HFFc6 (cell line): ENCODE data around the gene USP7. TPM values are rescaled to one million over a fixed set of nuclear protein-coding genes. Genes with fewer than 3 reads are reported as not detected.

Experiments
- DNase-seq: peaks from one replicate; pipeline ENCODE4 v3.0.0-alpha.2; 2018
- H3K27ac Mint-ChIP-seq: 2 replicates; pipeline ENCODE4 v1.8.0; 2020; ENCODE audit warnings: mild to moderate bottlenecking, mixed read lengths
- H3K27me3 Mint-ChIP-seq: 2 replicates; pipeline ENCODE4 v1.8.0; 2021; ENCODE audit warnings: mild to moderate bottlenecking, moderate library complexity, mixed read lengths; ENCODE audit not compliant: insufficient read depth
- H3K36me3 Mint-ChIP-seq: 2 replicates; pipeline ENCODE4 v1.8.0; 2021; ENCODE audit warnings: low read depth, mixed read lengths
- H3K4me1 Mint-ChIP-seq: 2 replicates; pipeline ENCODE4 v1.8.0; 2020; ENCODE audit warnings: low read depth, mixed read lengths
- H3K4me3 Mint-ChIP-seq: 2 replicates; pipeline ENCODE4 v1.8.0; 2020; ENCODE audit warnings: mild to moderate bottlenecking, moderate library complexity, mixed read lengths
- H3K9me3 Mint-ChIP-seq: 2 replicates; pipeline ENCODE4 v1.8.0; 2020; ENCODE audit warnings: mild to moderate bottlenecking, mixed read lengths
- total RNA-seq, 6 experiments: library from RNA; stranded (reverse); fragmentation: NEBNext Ultra II Directional; extraction: Animal tissue kit (Norgen Biotek cat#: 25700); gene quantifications; 2 replicates in 1 of 6; 3 replicates in 5 of 6; pipeline ENCODE4 v1.2.3, GENCODE V29; 2021
- TF ChIP-seq, protein P1 (sequence below): fragments of 200-600 bp; sonication (generic); IDR thresholded peaks from 2 replicates; pipeline ENCODE4 v1.5.0; 2021; ENCODE audit warnings: antibody characterized with exemption, mild to moderate bottlenecking

Gene USP7
- total RNA-seq, 6 experiments from 2014 or later, result 80.1 to 93.4 (median 89.5) TPM

DNA sequence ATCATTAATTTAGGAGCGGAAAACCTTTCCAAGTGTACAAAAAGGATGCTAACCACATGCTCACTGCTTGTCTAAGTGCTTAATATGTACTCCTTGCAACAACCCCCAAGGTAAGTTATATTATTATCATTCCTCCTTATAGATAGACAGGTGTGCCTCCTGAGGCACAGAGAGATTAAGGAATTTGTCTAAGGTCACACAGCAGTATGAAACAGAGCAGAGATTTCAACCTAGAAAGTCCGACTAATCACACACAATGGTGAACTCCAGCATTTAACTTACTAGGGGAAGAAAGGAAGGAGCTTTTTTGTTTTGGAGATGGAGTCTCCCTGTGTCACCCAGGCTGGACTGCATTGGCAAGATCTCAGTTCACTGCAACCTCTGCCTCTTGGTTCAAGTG lies 37.0 kb upstream of the USP7 start:
- H3K4me3 Mint-ChIP-seq, result no peak overlapping the region
- H3K9me3 Mint-ChIP-seq, result no peaks in the 10 kb centered on the region
- no peak for DNase-seq
- H3K27me3 Mint-ChIP-seq, result peaks cover 3% of the 10 kb centered on the region
- TF ChIP-seq, protein P1, sequence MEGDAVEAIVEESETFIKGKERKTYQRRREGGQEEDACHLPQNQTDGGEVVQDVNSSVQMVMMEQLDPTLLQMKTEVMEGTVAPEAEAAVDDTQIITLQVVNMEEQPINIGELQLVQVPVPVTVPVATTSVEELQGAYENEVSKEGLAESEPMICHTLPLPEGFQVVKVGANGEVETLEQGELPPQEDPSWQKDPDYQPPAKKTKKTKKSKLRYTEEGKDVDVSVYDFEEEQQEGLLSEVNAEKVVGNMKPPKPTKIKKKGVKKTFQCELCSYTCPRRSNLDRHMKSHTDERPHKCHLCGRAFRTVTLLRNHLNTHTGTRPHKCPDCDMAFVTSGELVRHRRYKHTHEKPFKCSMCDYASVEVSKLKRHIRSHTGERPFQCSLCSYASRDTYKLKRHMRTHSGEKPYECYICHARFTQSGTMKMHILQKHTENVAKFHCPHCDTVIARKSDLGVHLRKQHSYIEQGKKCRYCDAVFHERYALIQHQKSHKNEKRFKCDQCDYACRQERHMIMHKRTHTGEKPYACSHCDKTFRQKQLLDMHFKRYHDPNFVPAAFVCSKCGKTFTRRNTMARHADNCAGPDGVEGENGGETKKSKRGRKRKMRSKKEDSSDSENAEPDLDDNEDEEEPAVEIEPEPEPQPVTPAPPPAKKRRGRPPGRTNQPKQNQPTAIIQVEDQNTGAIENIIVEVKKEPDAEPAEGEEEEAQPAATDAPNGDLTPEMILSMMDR, result no peak
- no peaks in the 10 kb centered on the region; the same call in 1 of the 2 replicates for H3K4me1 Mint-ChIP-seq
- no peaks in the 10 kb centered on the region for H3K36me3 Mint-ChIP-seq
- no peak overlapping the region for H3K27ac Mint-ChIP-seq

DNA sequence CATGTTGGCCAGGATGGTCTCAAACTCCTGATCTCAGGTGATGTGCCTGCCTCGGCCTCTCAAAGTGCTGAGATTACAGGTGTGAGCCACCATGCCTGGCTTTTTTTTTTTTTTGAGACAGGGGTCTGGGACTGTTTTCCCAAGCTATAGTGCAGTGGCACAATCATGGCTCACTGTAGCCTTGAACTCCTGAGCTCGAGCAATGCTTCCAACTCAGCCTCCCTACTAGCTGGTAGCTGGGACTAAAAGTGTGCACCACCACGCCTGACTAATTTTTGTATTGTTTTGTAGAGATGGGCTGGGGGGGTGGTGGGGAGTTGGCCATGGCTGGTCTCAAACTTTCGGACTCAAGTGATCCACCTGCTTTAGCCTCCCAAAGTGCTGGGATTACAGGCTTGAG lies 36.1 kb upstream of the USP7 start:
- Mint-ChIP-seq H3K9me3 (no peaks in the 10 kb centered on the region), H3K4me3 (no peak overlapping the region), H3K27ac (no peak overlapping the region), H3K27me3 (peaks cover 3% of the 10 kb centered on the region), H3K4me1 (no peaks in the 10 kb centered on the region; the same call in 1 of the 2 replicates), H3K36me3 (no peaks in the 10 kb centered on the region)
- DNase-seq, result no peak
- TF ChIP-seq, protein P1, result no peak

DNA sequence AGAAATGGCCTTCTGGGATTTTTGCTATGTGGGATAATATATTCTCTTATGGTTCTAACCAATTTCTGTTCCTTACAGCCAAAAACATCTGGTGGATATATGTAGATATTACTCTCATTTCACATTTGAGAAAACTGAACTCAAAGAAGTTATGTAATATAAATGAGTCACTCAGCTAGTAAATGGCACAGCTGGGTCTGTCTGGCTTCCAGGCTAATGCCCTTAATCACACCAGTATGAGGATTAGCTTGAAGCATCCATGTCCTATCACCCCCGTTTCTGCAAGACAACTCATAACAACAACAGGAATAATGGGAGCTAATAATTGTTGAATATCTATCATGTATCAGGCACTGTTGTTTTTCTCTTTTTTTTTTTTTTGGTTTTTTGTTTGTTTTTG lies 34.4 kb upstream of the USP7 start:
- H3K4me3 Mint-ChIP-seq, result no peak overlapping the region
- TF ChIP-seq, protein P1, result no peak
- peak; percentile 46 for DNase-seq
- H3K27me3 Mint-ChIP-seq, result peaks cover 3% of the 10 kb centered on the region
- H3K36me3 Mint-ChIP-seq, result no peaks in the 10 kb centered on the region
- no peaks in the 10 kb centered on the region; the same call in 1 of the 2 replicates for H3K4me1 Mint-ChIP-seq
- H3K27ac Mint-ChIP-seq, result no peak overlapping the region
- H3K9me3 Mint-ChIP-seq, result no peaks in the 10 kb centered on the region

DNA sequence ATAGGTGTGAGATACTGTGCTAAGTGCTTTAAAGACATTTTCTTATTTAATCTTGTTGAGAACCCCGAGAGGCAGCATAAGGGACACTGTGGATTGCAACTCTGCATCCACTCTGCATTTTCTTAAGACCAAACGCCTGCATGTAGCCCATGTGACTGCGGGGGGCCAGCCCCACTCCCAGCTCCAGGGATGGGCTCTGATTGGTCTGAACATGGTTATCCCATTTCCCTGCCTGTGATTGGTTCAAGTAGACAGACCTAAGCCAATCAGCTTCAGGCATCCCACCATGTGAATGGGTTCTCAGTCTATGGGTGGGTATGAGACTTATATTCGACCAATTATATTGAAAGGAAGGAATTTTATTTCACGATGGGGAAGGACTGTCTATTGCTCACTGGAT lies 33.2 kb upstream of the USP7 start:
- Mint-ChIP-seq H3K27me3 (no peaks in the 10 kb centered on the region; the same call in none of the 2 replicates), H3K9me3 (no peaks in the 10 kb centered on the region), H3K27ac (no peak overlapping the region), H3K4me1 (peaks cover 2% of the 10 kb centered on the region; the same call in 1 of the 2 replicates), H3K36me3 (no peaks in the 10 kb centered on the region), H3K4me3 (no peak overlapping the region)
- TF ChIP-seq, protein P1, result no peak
- DNase-seq, result no peak

DNA sequence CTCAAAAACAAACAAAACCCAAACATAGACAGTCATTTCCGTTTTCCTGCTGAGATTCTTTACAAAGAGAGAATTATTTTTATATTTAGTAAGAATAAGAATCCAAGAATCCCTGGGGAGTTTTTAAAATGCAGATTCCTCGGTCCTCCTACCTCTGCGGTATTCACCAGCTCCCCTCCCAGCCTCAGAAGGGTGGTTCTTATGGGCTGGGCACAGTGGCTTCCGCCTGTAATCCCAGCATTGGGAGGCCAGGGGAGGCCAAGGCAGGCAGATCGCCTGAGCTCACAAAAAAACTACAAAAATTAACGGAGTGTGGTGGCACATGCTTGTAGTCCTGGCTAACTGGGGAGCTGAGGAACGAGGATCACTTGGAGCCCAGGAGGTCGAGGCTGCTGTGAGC lies 26.7 kb upstream of the USP7 start:
- Mint-ChIP-seq H3K36me3 (no peaks in the 10 kb centered on the region), H3K4me3 (no peak overlapping the region), H3K4me1 (0 out of 2 replicates have a peak, but pooled peaks cover 5% of the 10 kb centered on the region), H3K27ac (no peak overlapping the region), H3K9me3 (no peaks in the 10 kb centered on the region), H3K27me3 (peaks cover 13% of the 10 kb centered on the region)
- TF ChIP-seq, protein P1, result no peak
- no peak for DNase-seq
